Urinary bladder (tissue), 4 donors: ENCODE measurements around the gene RFLNA. TPM values are rescaled to one million over a fixed set of nuclear protein-coding genes. Genes with fewer than 3 reads are reported as not detected.
"Not testable (repeated sequence)": the region's sequence is repeated elsewhere in the genome, so short reads cannot be mapped to it uniquely, and the experiment has no call there.

ENCODE experiments used
- DNase-seq: peaks from one replicate; pipeline ENCODE4 v3.0.0-alpha.2; 2015; ENCODE audit errors: extremely low spot score
- H3K27ac ChIP-seq: one replicate; pipeline ENCODE4 v1.5.1; 2013; ENCODE audit warnings: low read depth, mild to moderate bottlenecking, moderate library complexity
- H3K36me3 ChIP-seq: one replicate; pipeline ENCODE4 v1.6.1; 2013; ENCODE audit warnings: mild to moderate bottlenecking, moderate library complexity; ENCODE audit not compliant: insufficient read depth
- H3K4me1 ChIP-seq: one replicate; pipeline ENCODE4 v1.6.1; 2013; ENCODE audit warnings: mild to moderate bottlenecking, moderate library complexity; ENCODE audit not compliant: insufficient read depth
- H3K4me3 ChIP-seq: one replicate; pipeline ENCODE4 v1.5.1; 2013; ENCODE audit warnings: low read depth, low read length
- WGBS: extraction: QIAGEN DNeasy Blood & Tissue Kit; methylation state at CpG from one replicate; pipeline ENCODE4 v1.1.7; 2013; 5-methylcytosine and 5-hydroxymethylcytosine counted together
- polyA plus RNA-seq: library from polyadenylated mRNA; stranded (reverse); fragments of 200-250 nt; gene quantifications from one replicate; pipeline ENCODE4 v1.2.3, GENCODE V29; 2013
- total RNA-seq: library from RNA; depleted of rRNA; stranded (reverse); fragments of >200 nt; gene quantifications from one replicate; pipeline ENCODE4 v1.2.3, GENCODE V29; 2014
- donor health status: healthy with polysubstance abuse.
- donor health status: healthy.

RFLNA gene
- total and polyA plus RNA-seq, 2 donors, result 0.67 to 6.0 TPM

GRCh38 chr12:124314207-124314606 lies 19.3 kb downstream of the RFLNA start:
- H3K4me3 ChIP-seq, result no peak overlapping the region
- H3K36me3 ChIP-seq, result no peaks in the 10 kb centered on the region
- WGBS, result 91% methylated on average over 30 of the region's 30 CpGs
- no peak overlapping the region for H3K27ac ChIP-seq
- no peaks in the 10 kb centered on the region for H3K4me1 ChIP-seq
- DNase-seq, result no peak

- WGBS, result 85% methylated on average over 9 of the region's 9 CpGs
- DNase-seq, result no peak
Observed at GRCh38 chr12:124314766-124315165, 19.9 kb downstream of the RFLNA start.

GRCh38 chr12:124315372-124316044 lies 20.6 kb downstream of the RFLNA start:
- Histone ChIP-seq H3K4me3 (no peak overlapping the region), H3K36me3 (no peaks in the 10 kb centered on the region), H3K4me1 (no peaks in the 10 kb centered on the region), H3K27ac (no peak overlapping the region)
- no peak for DNase-seq
- 78% methylated on average over 17 of the region's 17 CpGs for WGBS

More at GRCh38 chr12:124314766-124315165, 19.9 kb downstream of the RFLNA start:
- Histone ChIP-seq H3K4me1 (no peaks in the 10 kb centered on the region), H3K36me3 (no peaks in the 10 kb centered on the region), H3K4me3 (no peak overlapping the region), H3K27ac (no peak overlapping the region)

DNA sequence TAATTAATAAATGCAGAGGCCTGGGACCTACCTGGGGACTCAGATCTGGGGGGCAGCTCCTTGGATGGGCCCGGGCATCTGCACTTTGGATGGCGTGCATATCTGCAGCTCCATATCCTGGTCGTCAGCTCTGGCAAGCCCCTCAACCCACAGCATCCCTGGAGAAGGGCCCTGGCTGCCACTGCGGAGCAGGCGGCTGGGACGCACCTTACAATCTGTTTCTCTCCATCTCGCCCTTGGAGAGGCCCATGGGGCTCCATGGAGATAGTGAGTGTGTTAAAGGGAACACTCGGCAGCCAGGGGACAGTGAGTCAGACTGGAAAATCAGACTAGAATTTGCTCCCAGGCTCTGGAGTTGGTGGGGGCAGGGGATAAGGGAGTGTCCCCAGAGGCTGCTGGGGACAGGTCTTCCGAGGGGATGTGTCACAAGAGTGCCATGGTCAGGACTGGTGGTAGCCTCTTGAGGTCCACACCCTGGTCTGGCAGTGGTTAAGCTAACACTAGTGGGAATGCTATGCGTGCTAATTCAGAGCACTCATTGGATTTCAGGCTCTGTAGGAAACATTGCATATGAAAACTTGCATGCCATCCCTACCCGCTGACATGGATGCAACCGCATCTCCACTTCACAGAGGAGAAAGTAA lies 21.5 kb downstream of the RFLNA start:
- WGBS, result 86% methylated on average over 12 of the region's 12 CpGs
- no peak overlapping the region for H3K4me3 ChIP-seq
- H3K4me1 ChIP-seq, result no peaks in the 10 kb centered on the region
- DNase-seq, result no peak
- H3K27ac ChIP-seq, result no peak overlapping the region
- H3K36me3 ChIP-seq, result no peaks in the 10 kb centered on the region

GRCh38 chr12:124317400-124317799 lies 22.5 kb downstream of the RFLNA start:
- no peak for DNase-seq
- no peaks in the 10 kb centered on the region for H3K4me1 ChIP-seq
- no peak overlapping the region for H3K27ac ChIP-seq
- 81% methylated on average over 12 of the region's 12 CpGs for WGBS
- H3K36me3 ChIP-seq, result no peaks in the 10 kb centered on the region
- no peak overlapping the region for H3K4me3 ChIP-seq

- H3K4me1 ChIP-seq, result no peaks in the 10 kb centered on the region
- DNase-seq, result no peak
- 72% methylated on average over 25 of the region's 25 CpGs for WGBS
- H3K4me3 ChIP-seq, result no peak overlapping the region
- H3K27ac ChIP-seq, result no peak overlapping the region
- H3K36me3 ChIP-seq, result no peaks in the 10 kb centered on the region
Observed at GRCh38 chr12:124318278-124319020, 23.6 kb downstream of the RFLNA start.

DNA sequence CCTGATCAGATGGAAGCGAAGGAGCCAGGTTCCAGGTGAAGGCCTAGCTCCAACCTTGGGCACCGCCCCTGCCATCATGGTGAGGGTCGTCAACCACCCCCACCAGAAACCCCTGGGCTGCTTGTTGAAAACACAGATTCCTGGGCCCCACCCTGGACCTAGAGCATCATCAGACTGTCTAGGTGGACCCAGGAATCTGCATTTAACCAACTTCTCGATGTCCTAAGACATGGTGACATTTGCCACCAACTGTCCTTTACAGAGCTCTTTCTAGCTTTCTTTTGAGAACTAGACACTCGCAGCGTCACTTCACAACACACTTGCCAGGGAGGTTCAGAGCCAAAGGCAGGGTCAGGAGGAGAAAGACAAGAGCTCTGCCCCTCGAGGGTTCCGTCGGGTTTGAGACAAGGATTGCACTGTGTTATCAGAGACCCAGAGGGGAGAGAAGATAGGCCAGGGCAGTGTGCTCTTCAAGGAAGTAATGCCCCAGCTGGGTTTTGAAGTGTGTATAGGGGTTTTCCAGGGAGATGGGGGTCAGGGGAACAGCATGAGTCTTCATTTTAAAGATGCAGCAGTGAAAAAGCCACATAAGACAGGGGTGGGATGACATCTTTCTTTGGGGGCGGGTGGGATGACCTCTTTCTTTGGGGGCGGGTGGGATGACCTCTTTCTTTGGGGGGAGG lies 24.6 kb downstream of the RFLNA start:
- H3K27ac ChIP-seq, result no peak overlapping the region
- no peak overlapping the region for H3K4me3 ChIP-seq
- H3K36me3 ChIP-seq, result no peaks in the 10 kb centered on the region
- 77% methylated on average over 11 of the region's 11 CpGs for WGBS
- DNase-seq, result no peak
- H3K4me1 ChIP-seq, result no peaks in the 10 kb centered on the region

DNA sequence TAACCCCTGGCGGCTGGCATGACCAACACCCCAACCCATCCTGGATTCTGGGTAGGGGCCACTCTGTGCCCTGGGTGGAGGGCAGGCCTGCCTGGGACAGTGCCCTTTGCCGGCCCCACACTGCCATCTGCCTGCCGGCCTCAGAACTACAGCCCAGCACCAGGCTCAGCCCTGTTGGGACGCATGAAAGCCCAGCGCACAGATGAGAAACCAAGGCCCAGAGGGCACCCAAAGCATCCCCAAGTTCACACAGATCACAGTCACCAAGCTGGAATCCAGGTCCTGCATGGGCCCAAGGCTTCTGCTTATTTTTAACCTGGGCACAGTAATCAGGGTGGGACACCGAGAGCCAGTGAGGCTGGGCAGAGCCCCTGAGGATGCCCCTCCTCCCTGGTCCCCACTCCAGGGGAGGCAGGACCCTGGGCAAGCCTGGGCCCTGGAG lies 26.2 kb downstream of the RFLNA start:
- no peak overlapping the region for H3K27ac ChIP-seq
- no peak for DNase-seq
- H3K36me3 ChIP-seq, result no peaks in the 10 kb centered on the region
- H3K4me1 ChIP-seq, result no peaks in the 10 kb centered on the region
- no peak overlapping the region for H3K4me3 ChIP-seq
- WGBS, result 38% methylated on average over 6 of the region's 6 CpGs

DNA sequence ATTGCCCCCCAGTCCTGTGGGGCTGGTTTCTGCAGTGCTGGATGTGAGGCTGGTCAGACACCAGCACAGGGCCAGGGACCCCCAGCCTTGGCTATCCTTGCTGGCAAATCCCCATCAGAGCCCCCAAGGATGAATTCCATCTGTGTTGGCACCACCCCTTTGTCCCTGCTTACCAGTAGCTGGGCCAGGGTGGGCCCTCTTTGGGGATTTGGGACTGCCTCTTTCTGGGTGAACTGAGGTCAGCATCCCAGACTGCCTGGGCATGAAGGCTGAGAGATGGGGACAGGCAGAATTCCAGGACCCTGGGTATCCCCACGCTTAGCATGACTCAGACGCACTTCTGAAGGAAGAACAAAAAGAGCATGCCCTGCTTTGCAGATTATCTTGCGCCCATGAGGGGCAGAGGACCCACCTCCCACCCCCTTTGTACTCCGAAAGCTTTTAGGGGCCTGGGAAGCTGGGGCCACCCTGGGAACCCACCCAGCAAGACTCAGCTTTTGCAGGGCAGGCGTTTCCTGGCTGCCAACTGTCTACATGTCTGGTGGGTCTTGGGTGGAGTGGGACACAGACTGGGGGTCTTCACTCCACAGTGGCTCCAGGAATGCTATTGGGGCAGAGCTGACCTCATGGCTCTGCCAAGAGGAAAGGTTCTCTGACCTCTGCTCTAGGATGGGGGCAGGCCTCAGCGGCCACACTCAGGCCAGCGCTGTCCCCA lies 26.8 kb downstream of the RFLNA start:
- Histone ChIP-seq H3K27ac (no peak overlapping the region), H3K4me1 (no peaks in the 10 kb centered on the region), H3K36me3 (no peaks in the 10 kb centered on the region), H3K4me3 (no peak overlapping the region)
- DNase-seq, result no peak
- 75% methylated on average over 7 of the region's 7 CpGs for WGBS

GRCh38 chr12:124322271-124322998 lies 27.5 kb downstream of the RFLNA start:
- DNase-seq, result no peak
- Histone ChIP-seq H3K27ac (no peak overlapping the region), H3K4me1 (no peaks in the 10 kb centered on the region), H3K4me3 (no peak overlapping the region), H3K36me3 (no peaks in the 10 kb centered on the region)
- 83% methylated on average over 10 of the region's 10 CpGs for WGBS

GRCh38 chr12:124322999-124323328 lies 28.1 kb downstream of the RFLNA start:
- 97% methylated on average over 1 of the region's 1 CpG for WGBS
- not testable (repeated sequence) for H3K4me1 ChIP-seq, H3K27ac ChIP-seq, DNase-seq, H3K36me3 ChIP-seq, H3K4me3 ChIP-seq

- no peak overlapping the region for H3K27ac ChIP-seq
Observed at GRCh38 chr12:124323771-124324530, 29.1 kb downstream of the RFLNA start.

More at GRCh38 chr12:124323771-124324530, 29.1 kb downstream of the RFLNA start:
- H3K4me3 ChIP-seq, result no peak overlapping the region
- H3K36me3 ChIP-seq, result no peaks in the 10 kb centered on the region
- H3K4me1 ChIP-seq, result no peaks in the 10 kb centered on the region
- 94% methylated on average over 11 of the region's 11 CpGs for WGBS
- no peak for DNase-seq
